Neural cell (in vitro differentiated cells): Measurements from ENCODE around the gene UNC79. TPM values are rescaled to one million over a fixed set of nuclear protein-coding genes. Genes with fewer than 3 reads are reported as not detected.

Experiments
- H2AFZ ChIP-seq: fragments of 200-600, 300-800 bp; sonication (generic), shearing (Covaris generic); 2 replicates; pipeline ENCODE4 v1.6.0; 2014; ENCODE audit warnings: low read depth, mild to moderate bottlenecking, antibody characterized with exemption, low read length, moderate library complexity
- H3F3A ChIP-seq: fragments of 200-600 bp; shearing (Covaris generic); 2 replicates; pipeline ENCODE4 v1.6.1; 2016; ENCODE audit warnings: mild to moderate bottlenecking, moderate library complexity, mixed read lengths, antibody characterized with exemption, low read length; ENCODE audit not compliant: insufficient read depth, poor library complexity, severe bottlenecking
- H3K27ac ChIP-seq: fragments of 200-600, 300-800 bp; sonication (generic), shearing (Covaris generic); 2 replicates; pipeline ENCODE4 v1.5.1; 2014; ENCODE audit warnings: mild to moderate bottlenecking, low read length, moderate library complexity
- H3K27me3 ChIP-seq: fragments of 300-800, 200-600 bp; sonication (generic), shearing (Covaris generic); 2 replicates; pipeline ENCODE4 v1.6.0; 2014; ENCODE audit warnings: mild to moderate bottlenecking, low read depth, low read length, moderate library complexity; ENCODE audit not compliant: insufficient read depth
- H3K36me3 ChIP-seq: fragments of 300-800, 200-600 bp; sonication (generic), shearing (Covaris generic); 2 replicates; pipeline ENCODE4 v1.5.1; 2014; ENCODE audit warnings: mild to moderate bottlenecking, antibody characterized with exemption, low read length, moderate library complexity; ENCODE audit not compliant: insufficient read depth
- H3K4me2 ChIP-seq: fragments of 300-800, 200-600 bp; sonication (generic), shearing (Covaris generic); 2 replicates; pipeline ENCODE4 v1.6.0; 2014; ENCODE audit warnings: mild to moderate bottlenecking, low read length
- H3K4me3 ChIP-seq: fragments of 300-800, 200-600 bp; sonication (generic), shearing (Covaris generic); 2 replicates; pipeline ENCODE4 v1.5.1; 2014; ENCODE audit warnings: mild to moderate bottlenecking, low read length, moderate library complexity
- H3K79me2 ChIP-seq: fragments of 200-600 bp; shearing (Covaris generic); replicated peaks from 2 replicates; pipeline ENCODE4 v1.6.0; 2014; ENCODE audit warnings: mild to moderate bottlenecking, low read length, moderate library complexity; ENCODE audit not compliant: insufficient read depth
- H3K9ac ChIP-seq: fragments of 300-800, 200-600 bp; sonication (generic), shearing (Covaris generic); 2 replicates; pipeline ENCODE4 v1.6.1; 2016; ENCODE audit warnings: mild to moderate bottlenecking, low read length, mixed read lengths
- H3K9me2 ChIP-seq: fragments of 200-600 bp; shearing (Covaris generic); 2 replicates; pipeline ENCODE4 v1.6.1; 2016; ENCODE audit warnings: mild to moderate bottlenecking, low read length, mixed read lengths; ENCODE audit not compliant: insufficient read depth
- H3K9me3 ChIP-seq: fragments of 200-600, 300-800 bp; sonication (generic), shearing (Covaris generic); 2 replicates; pipeline ENCODE4 v1.6.1; 2016; ENCODE audit warnings: mild to moderate bottlenecking, mixed run types, low read length, moderate library complexity, mixed read lengths
- H4K20me1 ChIP-seq: fragments of 200-600 bp; shearing (Covaris generic); 2 replicates; pipeline ENCODE4 v1.6.1; 2016; ENCODE audit warnings: mild to moderate bottlenecking, mixed run types; ENCODE audit not compliant: insufficient read depth
- EP300 ChIP-seq: fragments of 450-650 bp; conservative IDR thresholded peaks from 2 replicates; pipeline ENCODE4 v1.6.1; 2014; ENCODE audit warnings: antibody characterized with exemption, mild to moderate bottlenecking, moderate library complexity; ENCODE audit not compliant: poor library complexity, severe bottlenecking
- EZH2 ChIP-seq: fragments of 200-600, 300-800 bp; shearing (Covaris generic), sonication (generic); IDR thresholded peaks from 2 replicates; pipeline ENCODE4 v1.6.1; 2014; ENCODE audit warnings: antibody characterized with exemption, low read length, borderline replicate concordance, mild to moderate bottlenecking; ENCODE audit not compliant: insufficient read depth, poor library complexity, severe bottlenecking
- MXI1 ChIP-seq: fragments of 450-650 bp; conservative IDR thresholded peaks from 2 replicates; pipeline ENCODE4 v1.6.1; 2014; ENCODE audit warnings: antibody characterized with exemption, mild to moderate bottlenecking; ENCODE audit not compliant: poor library complexity, severe bottlenecking
- POLR2AphosphoS5 ChIP-seq: IDR thresholded peaks from 2 replicates; pipeline ENCODE4 v1.6.1; 2012
- RAD21 ChIP-seq: fragments of 450-650 bp; conservative IDR thresholded peaks from 2 replicates; pipeline ENCODE4 v1.6.1; 2014; ENCODE audit warnings: antibody characterized with exemption, mild to moderate bottlenecking, moderate library complexity
- SMC3 ChIP-seq: fragments of 450-650 bp; conservative IDR thresholded peaks from 2 replicates; pipeline ENCODE4 v1.6.1; 2014; ENCODE audit warnings: antibody characterized with exemption, mild to moderate bottlenecking, moderate library complexity; ENCODE audit not compliant: poor library complexity
- TAF1 ChIP-seq: IDR thresholded peaks from 2 replicates; pipeline ENCODE4 v1.6.1; 2012; ENCODE audit warnings: low read depth
- polyA plus RNA-seq: library from polyadenylated mRNA; depleted of rRNA; stranded (reverse); fragments of >200 nt; gene quantifications from 2 replicates; pipeline ENCODE4 v1.2.3, GENCODE V29; 2014
- TF ChIP-seq, protein P1 (sequence below): fragments of 450-650 bp; IDR thresholded peaks from 2 replicates; pipeline ENCODE4 v1.5.1; 2014; ENCODE audit warnings: antibody characterized with exemption, mild to moderate bottlenecking, moderate library complexity; ENCODE audit not compliant: poor library complexity, severe bottlenecking
- TF ChIP-seq, protein P2 (sequence below): IDR thresholded peaks from 2 replicates; pipeline ENCODE4 v1.6.1; 2012; ENCODE audit warnings: borderline replicate concordance

Gene UNC79
- polyA plus RNA-seq, 1 donor from 2014 or later, result 22.6 TPM

DNA sequence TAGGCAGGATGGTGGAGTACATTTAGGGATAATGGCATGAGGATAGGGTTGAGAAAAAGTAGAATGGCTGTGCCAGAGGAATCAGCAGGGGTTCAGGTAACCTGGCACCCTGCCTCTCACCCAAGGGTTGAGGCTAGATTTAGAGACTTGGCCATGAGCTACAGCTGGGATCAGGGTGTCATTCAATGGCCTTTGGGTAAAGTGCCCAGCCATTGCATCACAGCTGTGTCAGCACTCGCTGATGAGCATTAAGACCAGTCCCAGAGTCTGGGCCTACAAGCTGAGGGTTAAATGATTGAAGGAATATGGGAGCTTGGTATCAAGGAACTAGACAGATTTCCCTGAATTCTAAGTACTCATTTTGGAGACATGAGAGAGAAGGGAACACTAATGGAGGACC is 243.6 kb downstream of the UNC79 start:
- H3K4me3 ChIP-seq, result no peak overlapping the region
- H3K27me3 ChIP-seq, result no peaks in the 10 kb centered on the region
- H3K9ac ChIP-seq, result no peak overlapping the region
- H3K4me2 ChIP-seq, result no peak overlapping the region
- TF ChIP-seq SMC3 (no peak), RAD21 (no peak), EP300 (no peak), MXI1 (no peak), EZH2 (no peak), TAF1 (no peak), POLR2AphosphoS5 (no peak)
- TF ChIP-seq, protein P1, sequence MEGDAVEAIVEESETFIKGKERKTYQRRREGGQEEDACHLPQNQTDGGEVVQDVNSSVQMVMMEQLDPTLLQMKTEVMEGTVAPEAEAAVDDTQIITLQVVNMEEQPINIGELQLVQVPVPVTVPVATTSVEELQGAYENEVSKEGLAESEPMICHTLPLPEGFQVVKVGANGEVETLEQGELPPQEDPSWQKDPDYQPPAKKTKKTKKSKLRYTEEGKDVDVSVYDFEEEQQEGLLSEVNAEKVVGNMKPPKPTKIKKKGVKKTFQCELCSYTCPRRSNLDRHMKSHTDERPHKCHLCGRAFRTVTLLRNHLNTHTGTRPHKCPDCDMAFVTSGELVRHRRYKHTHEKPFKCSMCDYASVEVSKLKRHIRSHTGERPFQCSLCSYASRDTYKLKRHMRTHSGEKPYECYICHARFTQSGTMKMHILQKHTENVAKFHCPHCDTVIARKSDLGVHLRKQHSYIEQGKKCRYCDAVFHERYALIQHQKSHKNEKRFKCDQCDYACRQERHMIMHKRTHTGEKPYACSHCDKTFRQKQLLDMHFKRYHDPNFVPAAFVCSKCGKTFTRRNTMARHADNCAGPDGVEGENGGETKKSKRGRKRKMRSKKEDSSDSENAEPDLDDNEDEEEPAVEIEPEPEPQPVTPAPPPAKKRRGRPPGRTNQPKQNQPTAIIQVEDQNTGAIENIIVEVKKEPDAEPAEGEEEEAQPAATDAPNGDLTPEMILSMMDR, result no peak
- TF ChIP-seq, protein P2, sequence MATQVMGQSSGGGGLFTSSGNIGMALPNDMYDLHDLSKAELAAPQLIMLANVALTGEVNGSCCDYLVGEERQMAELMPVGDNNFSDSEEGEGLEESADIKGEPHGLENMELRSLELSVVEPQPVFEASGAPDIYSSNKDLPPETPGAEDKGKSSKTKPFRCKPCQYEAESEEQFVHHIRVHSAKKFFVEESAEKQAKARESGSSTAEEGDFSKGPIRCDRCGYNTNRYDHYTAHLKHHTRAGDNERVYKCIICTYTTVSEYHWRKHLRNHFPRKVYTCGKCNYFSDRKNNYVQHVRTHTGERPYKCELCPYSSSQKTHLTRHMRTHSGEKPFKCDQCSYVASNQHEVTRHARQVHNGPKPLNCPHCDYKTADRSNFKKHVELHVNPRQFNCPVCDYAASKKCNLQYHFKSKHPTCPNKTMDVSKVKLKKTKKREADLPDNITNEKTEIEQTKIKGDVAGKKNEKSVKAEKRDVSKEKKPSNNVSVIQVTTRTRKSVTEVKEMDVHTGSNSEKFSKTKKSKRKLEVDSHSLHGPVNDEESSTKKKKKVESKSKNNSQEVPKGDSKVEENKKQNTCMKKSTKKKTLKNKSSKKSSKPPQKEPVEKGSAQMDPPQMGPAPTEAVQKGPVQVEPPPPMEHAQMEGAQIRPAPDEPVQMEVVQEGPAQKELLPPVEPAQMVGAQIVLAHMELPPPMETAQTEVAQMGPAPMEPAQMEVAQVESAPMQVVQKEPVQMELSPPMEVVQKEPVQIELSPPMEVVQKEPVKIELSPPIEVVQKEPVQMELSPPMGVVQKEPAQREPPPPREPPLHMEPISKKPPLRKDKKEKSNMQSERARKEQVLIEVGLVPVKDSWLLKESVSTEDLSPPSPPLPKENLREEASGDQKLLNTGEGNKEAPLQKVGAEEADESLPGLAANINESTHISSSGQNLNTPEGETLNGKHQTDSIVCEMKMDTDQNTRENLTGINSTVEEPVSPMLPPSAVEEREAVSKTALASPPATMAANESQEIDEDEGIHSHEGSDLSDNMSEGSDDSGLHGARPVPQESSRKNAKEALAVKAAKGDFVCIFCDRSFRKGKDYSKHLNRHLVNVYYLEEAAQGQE, result no peak
- no peaks in the 10 kb centered on the region for H3K9me2 ChIP-seq
- peaks cover 22% of the 10 kb centered on the region for H3K36me3 ChIP-seq
- no peaks in the 10 kb centered on the region for H3F3A ChIP-seq
- no peaks in the 10 kb centered on the region for H4K20me1 ChIP-seq
- H3K27ac ChIP-seq, result no peak overlapping the region
- H3K79me2 ChIP-seq, result no peaks in the 10 kb centered on the region
- H2AFZ ChIP-seq, result no peak overlapping the region
- H3K9me3 ChIP-seq, result no peaks in the 10 kb centered on the region

DNA sequence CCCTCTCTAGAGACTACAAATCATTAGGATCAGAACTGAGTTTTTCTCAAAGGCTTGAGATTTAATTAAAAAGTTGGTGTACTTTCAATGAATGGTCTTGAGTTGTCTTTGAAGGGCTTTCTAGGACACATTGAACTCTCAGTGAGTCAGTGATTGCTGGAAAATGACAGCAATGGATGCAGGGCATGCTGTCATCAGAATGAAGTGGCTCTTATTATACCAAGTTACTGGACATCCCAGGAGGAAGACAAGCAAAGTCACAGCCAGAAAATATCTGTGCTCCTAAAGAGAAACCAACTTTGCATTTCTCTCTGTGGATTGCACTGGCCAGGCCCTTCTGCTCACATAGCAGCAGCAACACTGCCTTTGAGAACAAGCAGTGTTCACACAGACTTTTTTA is 244.9 kb downstream of the UNC79 start:
- Histone ChIP-seq H3K9me3 (no peaks in the 10 kb centered on the region), H4K20me1 (no peaks in the 10 kb centered on the region), H3K36me3 (peaks cover 22% of the 10 kb centered on the region), H3K4me2 (no peak overlapping the region), H3K79me2 (no peaks in the 10 kb centered on the region), H2AFZ (no peak overlapping the region), H3K27ac (no peak overlapping the region), H3K4me3 (no peak overlapping the region), H3K9me2 (no peaks in the 10 kb centered on the region), H3K9ac (no peak overlapping the region), H3F3A (no peaks in the 10 kb centered on the region), H3K27me3 (no peaks in the 10 kb centered on the region)
- no peak for TF ChIP-seq POLR2AphosphoS5
- no peak for TF ChIP-seq EP300
- no peak for TF ChIP-seq TAF1
- no peak for TF ChIP-seq MXI1
